Subcutaneous abdominal adipose tissue (tissue), 5 donors: ENCODE data around the gene ANKRD13D.

ENCODE experiments used
- H3K27ac ChIP-seq: one replicate; pipeline ENCODE4 v1.7.0; 2013; ENCODE audit warnings: low read depth, mild to moderate bottlenecking, inconsistent platforms, low read length, moderate library complexity
- H3K27me3 ChIP-seq, 5 donors: one replicate each; pipeline ENCODE4 v1.7.0; 2013; ENCODE audit warnings: low read length in 5 of 5, inconsistent platforms in 1 of 5; ENCODE audit not compliant: control insufficient read depth in 5 of 5, insufficient read depth in 4 of 5
- H3K36me3 ChIP-seq, 5 donors: one replicate each; pipeline ENCODE4 v1.7.0; 2013; ENCODE audit warnings: low read length in 5 of 5; ENCODE audit not compliant: control insufficient read depth in 5 of 5, insufficient read depth in 5 of 5
- H3K4me1 ChIP-seq, 5 donors: one replicate each; pipeline ENCODE4 v1.7.0; 2013; ENCODE audit warnings: low read length in 5 of 5, mild to moderate bottlenecking in 3 of 5, moderate library complexity in 1 of 5; ENCODE audit not compliant: control insufficient read depth in 5 of 5, insufficient read depth in 5 of 5
- H3K4me3 ChIP-seq, 5 donors: one replicate each; pipeline ENCODE4 v1.7.0; 2013; ENCODE audit warnings: low read length in 5 of 5, low read depth in 1 of 5
- H3K9ac ChIP-seq, 5 donors: one replicate each; pipeline ENCODE4 v1.7.0; 2013; ENCODE audit warnings: low read length in 5 of 5, mild to moderate bottlenecking in 4 of 5, moderate library complexity in 3 of 5
- H3K9me3 ChIP-seq, 5 donors: one replicate each; pipeline ENCODE4 v1.7.0; 2013; ENCODE audit warnings: low read length in 5 of 5; ENCODE audit not compliant: control insufficient read depth in 5 of 5
- donor health status: healthy.
- donor health status: healthy.
- donor health status: healthy.
- donor health status: healthy.
- donor health status: healthy.

ANKRD13D gene

DNA sequence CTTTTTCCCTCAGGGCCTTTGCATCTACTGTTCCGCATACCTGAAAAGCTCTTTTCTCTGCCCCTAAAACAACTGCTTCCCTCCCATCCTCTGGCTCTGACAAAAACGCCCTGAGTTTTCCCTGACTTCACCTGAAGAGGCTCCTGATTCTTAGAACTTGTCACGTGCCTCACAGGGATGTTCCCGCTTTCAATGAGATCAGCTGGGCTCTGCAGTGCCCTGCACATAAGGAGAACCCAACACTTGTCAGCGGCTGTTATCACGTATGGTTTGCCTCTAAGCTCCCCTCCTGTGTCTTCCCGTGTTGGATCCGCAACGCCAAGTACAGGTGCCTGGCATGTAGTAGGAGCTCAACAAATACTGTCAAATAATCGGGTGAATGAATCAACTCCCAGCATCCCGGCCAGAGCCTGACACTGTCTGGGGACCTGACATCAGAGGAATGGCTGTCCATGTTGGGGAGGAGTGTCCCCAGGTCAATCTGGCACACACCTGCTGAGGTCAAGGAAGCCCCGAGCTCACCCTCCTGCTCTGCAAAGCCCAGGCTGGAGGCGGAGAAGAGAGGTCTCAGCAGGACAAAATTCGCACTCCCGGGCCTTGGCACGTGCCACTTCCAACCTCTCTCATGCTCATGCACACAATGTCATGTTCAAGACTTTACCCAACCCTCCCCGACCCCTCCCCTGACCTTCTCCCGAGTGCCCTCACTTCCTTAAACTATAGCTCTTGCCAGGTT is 27.0 kb upstream of the ANKRD13D start:
- Histone ChIP-seq H3K4me3 (peak overlapping the region in 2 of 5 donors; percentile 40 to 59), H3K27me3 (no peaks in the 10 kb centered on the region), H3K27ac (no peak overlapping the region), H3K9ac (no peak overlapping the region), H3K36me3 (peaks cover 0 to 2% (median 0%) of the 10 kb centered on the region in 5 donors), H3K4me1 (peaks cover 4 to 46% (median 32%) of the 10 kb centered on the region in 5 donors), H3K9me3 (no peaks in the 10 kb centered on the region)

DNA sequence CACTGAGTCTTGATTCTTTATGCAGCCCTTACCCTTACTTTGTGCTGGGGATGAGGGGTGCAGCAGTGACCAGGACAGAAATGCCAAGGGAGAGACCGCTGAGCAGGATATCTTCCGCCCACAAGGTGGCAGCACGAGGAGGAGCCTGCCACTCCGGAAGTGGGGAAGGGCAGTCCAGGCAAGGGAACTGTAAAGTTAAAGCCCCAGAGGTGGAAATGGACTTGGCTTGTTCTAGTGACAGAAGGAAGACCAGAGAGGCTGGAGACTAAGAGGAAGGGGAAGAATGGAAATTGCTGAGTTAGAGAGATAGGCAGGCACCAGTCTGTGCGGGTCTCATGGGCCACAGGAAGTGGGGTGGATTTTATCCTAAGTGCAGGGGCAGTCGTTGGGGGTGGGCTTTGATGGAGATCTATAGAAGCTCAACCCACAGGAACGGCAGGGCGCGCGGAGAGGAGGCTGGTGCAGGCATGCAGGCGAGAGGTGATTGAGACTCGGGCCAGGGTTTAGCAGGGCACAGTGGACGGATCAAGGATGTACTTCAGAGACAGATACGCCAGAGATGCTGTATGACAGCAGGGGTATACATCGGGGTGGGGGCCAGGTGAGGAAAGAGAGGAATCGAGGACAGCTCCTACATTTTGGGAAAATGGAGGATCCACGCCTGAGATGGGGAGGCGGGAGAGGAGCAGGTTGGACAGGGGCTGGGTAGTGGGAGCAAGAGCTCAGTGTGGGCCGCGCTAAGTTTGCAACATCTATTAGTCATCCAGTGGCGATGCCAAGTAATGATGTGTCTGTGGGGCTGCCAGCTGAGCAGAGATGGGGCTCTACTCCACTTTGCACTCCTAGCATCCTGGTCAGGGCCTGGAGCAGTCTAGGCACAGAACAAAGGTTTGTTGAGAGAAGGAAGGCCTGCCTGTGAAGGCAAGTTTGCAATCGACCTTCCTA is 26.1 kb upstream of the ANKRD13D start:
- no peaks in the 10 kb centered on the region for H3K27me3 ChIP-seq
- H3K9ac ChIP-seq, result peak overlapping the region in 2 of 5 donors; percentile 31 to 41
- peak overlapping the region in 1 of 5 donors; percentile 40 for H3K4me3 ChIP-seq
- H3K4me1 ChIP-seq, result peaks cover 9 to 53% (median 40%) of the 10 kb centered on the region in 5 donors
- H3K9me3 ChIP-seq, result no peaks in the 10 kb centered on the region
- no peaks in the 10 kb centered on the region for H3K36me3 ChIP-seq
- peak overlapping the region; percentile 24 for H3K27ac ChIP-seq

DNA sequence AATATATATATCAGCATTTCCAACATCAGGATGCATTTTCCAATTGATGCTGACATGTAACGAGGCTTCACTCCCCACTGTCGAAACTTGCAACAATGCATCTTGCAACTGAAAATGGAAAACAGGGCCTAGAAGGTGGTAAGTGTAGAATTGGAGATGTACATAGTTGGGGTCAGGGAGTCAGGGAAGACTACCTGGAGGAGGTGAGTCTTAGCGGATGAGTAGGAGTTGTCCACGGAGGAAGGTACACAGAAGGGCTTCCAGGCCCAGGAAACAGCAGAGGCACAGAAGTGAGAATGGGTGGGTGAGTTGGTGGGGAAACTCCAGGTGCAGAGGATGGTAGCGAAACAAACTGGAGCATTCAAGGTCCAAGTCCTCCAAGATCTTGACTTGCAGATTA is 24.8 kb upstream of the ANKRD13D start:
- Histone ChIP-seq H3K27me3 (no peaks in the 10 kb centered on the region), H3K4me1 (peaks cover 14 to 59% (median 53%) of the 10 kb centered on the region in 5 donors), H3K36me3 (peaks cover 0 to 5% (median 0%) of the 10 kb centered on the region in 5 donors), H3K9me3 (no peaks in the 10 kb centered on the region), H3K27ac (no peak overlapping the region), H3K4me3 (no peak overlapping the region), H3K9ac (peak overlapping the region in 1 of 5 donors; percentile 13)

DNA sequence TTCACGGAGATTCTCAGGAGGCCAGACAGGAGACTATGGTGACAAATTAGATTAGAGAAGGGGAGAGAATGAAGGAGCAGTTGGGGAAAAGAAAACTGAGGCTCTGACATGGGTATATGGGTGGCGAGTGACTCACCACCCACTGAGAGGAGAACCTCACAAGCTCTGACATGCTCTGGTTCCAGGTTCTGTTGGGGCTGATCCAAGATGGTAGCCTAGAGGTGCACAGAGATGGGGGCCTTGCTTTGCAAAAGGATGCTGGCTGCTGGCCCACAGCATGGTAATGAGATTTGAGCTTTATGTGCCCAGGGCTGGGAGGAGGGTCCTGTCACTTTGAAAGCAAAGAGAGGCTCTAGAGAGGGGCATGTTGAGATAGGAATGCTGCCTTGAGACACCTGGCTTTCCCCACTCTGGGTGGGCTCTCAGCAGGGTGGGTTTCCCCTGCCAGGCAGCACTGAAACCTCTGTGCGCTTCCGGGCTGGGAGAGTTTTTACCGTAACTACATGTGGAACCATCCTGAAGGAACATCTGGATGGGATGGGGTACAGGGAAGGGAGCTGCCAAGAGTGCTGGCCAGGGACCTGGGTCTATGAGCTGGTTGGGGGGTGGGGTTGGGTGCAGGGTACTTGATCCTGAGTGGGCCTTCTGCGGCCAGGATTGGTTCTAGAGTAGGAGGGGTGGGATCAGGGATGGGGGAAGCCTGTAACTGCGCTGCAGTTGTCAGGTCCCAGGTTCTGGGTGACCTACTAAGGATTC is 24.0 kb upstream of the ANKRD13D start:
- Histone ChIP-seq H3K36me3 (peaks cover 0 to 5% (median 0%) of the 10 kb centered on the region in 5 donors), H3K4me3 (no peak overlapping the region), H3K27me3 (no peaks in the 10 kb centered on the region), H3K9me3 (no peaks in the 10 kb centered on the region), H3K27ac (no peak overlapping the region), H3K9ac (peak overlapping the region in 1 of 5 donors; percentile 68), H3K4me1 (peaks cover 21 to 67% (median 61%) of the 10 kb centered on the region in 5 donors)

DNA sequence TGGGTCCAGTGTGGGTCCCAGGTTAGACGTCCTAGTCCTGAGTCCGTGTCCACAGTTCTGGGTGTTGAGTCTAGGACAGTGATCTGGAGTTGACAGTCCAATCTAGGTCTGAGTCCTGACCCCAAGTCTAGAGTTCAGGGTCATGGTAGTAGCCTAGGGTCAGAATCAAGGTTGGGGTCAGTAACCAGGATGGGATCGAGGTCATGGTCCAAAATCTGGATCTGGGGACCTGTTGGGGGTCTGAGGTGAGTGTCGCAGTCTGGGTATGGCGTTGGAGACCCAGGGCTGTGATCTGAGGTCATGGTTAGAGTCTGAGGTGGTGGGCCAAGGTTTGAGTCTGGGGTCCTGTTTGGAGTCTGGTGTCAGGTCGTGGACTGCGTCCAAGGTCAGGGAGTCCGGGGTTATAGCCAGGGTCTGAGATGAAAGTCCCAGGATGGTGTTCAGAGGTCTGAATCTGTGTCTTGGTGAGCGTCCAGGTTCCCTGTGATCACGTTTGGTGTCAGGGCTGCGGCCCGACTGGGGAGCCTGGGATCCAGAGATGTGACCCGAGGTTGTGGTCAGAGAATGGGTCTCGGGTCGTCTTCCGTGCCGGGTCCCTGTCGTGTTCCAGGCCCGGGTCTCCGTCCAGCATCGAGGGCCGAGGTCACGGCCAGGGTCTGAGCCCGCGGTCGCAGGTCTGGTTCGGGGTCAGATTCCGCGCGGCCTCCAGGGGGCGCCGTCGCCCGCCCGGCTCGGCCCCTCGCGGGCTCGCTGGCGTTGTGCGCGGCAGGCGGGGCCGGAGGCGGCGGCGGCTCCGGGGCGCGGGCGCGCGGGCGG is 23.3 kb upstream of the ANKRD13D start:
- Histone ChIP-seq H3K27ac (peak overlapping the region; percentile 30), H3K4me1 (peaks cover 23 to 75% (median 69%) of the 10 kb centered on the region in 5 donors), H3K9ac (peak overlapping the region in 4 of 5 donors; percentile 11 to 68 (median 57)), H3K4me3 (peak overlapping the region in 3 of 5 donors; percentile 27 to 35 (median 30)), H3K36me3 (peaks cover 0 to 5% (median 0%) of the 10 kb centered on the region in 5 donors), H3K9me3 (no peaks in the 10 kb centered on the region), H3K27me3 (no peaks in the 10 kb centered on the region)

DNA sequence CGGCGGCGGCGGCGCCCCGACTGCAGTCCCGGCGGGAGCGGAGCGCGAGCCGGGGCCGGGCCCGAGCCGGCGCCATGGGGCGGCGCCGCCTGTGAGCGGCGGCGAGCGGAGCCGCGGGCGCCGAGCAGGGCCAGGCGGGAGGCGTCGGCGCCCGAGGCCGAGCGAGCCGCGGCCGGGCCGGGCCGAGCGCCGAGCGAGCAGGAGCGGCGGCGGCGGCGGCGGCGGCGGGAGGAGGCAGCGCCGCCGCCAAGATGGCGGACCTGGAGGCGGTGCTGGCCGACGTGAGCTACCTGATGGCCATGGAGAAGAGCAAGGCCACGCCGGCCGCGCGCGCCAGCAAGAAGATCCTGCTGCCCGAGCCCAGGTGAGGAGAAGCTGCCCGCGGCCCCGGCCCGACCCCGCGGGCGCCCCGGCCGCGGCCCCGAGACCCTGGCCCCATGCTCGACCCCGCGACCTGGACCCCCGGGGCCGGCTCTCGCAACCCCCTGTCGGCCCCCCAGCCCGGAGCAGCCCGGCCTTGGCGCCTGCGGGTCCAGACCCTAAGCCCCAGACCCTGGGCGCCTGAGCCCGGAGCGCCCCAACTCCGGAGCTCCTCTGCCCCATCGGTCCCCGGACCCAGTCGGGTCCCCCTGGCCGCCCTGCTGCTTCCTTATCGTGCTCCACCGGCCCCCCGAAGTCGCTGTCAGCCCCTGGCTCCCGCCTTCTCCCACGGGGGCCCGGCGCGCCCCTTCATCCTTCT is 22.5 kb upstream of the ANKRD13D start, which contains the start of gene GRK2:
TSS of gene GRK2 (plus strand) at position 25 of the 739 bp plus-strand sequence. CDS start at position 252, 227 bp downstream.
- H3K9ac ChIP-seq, result peak within 1 kb of the TSS; percentile 68 to 87 (median 81)
- H3K27me3 ChIP-seq, result no peaks in the 10 kb centered on the region

DNA sequence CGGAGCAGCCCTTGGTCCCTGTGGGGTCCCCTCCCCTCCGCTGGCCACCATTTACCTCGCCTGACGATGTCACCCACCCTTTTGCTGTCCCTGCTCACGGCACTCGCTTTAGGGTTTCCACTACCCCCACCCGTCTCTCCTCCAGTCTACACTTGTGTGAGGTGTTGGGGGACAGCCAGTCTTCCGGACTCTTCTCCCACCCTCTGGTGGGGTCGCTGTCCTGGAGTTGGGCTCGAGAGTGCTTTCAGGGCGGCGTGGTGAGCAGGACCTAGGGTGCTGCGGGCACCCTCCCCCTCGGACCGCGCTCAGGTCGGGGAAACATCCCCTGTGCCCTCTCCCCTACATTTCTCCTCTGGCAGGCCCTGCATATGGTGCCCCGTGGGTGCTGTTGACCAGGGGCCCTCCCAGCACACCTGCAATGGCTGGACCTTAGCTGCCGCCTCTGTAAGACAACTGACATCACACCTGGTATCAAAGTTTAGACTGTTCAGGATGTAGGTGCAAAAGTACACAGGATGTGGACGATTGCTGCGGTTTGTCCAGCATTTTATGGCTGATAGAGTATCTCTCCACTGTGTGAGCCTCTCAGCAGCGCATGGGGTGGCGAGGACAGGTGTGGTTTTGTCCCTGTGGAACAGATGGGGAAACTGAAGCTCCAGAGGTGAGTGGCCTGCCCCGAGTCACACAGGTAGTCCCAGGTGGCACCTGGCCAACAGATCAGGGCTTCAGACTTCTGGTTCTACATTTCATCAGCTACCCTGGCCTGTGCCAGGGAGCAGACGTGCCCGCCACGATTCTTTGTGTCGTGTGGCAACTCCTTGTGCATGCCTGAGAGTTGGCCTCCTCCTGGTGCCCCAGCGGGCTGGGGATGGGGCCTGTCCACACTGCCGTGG is 21.7 kb upstream of the ANKRD13D start:
- Histone ChIP-seq H3K36me3 (peaks cover 0 to 5% (median 0%) of the 10 kb centered on the region in 5 donors), H3K4me3 (peak overlapping the region; percentile 72 to 86 (median 85)), H3K27ac (peak overlapping the region; percentile 83), H3K9ac (peak overlapping the region; percentile 56 to 87 (median 81)), H3K9me3 (no peaks in the 10 kb centered on the region), H3K4me1 (peaks cover 29 to 76% (median 72%) of the 10 kb centered on the region in 5 donors), H3K27me3 (no peaks in the 10 kb centered on the region)

More for the DNA sequence above, 22.5 kb upstream of the ANKRD13D start, which contains the start of gene GRK2:
- peaks cover 0 to 5% (median 0%) of the 10 kb centered on the region in 5 donors for H3K36me3 ChIP-seq
- no peaks in the 10 kb centered on the region for H3K9me3 ChIP-seq
- peak within 1 kb of the TSS; percentile 83 for H3K27ac ChIP-seq
- H3K4me1 ChIP-seq, result peaks cover 26 to 76% (median 72%) of the 10 kb centered on the region in 5 donors
- H3K4me3 ChIP-seq, result peak within 1 kb of the TSS; percentile 72 to 86 (median 85)
